ENCODE data around the gene TRIM2. TPM values are rescaled to one million over a fixed set of nuclear protein-coding genes. Genes with fewer than 3 reads are reported as not detected.
A peak's percentile ranks its signal among the peaks of the same experiment; 100 is the strongest.

TRIM2 gene
- total RNA-seq, 6 donors from 2014 or later: 17.6 to 45.1 (median 30.2) TPM

DNA sequence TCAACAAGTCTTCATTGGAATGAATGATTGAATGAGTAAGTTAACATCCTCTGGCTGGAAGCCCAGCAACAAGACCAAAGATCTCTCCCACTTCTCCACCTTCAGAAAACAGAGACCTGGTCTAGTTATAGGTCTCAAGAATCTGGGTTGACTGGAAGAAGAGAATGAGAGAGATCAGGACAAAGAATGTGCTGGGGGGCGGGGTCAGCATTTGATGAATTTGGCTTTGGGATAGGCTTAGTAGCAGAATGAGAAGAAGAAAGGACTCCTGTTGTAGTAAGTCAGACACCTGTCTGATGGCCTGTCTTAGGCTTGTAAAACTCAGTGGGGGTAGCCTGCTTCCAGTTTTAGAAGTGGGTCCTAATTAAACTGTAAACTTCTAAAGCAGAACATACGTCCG lies 51.0 kb downstream of the TRIM2 start:
- ATAC-seq (ENCODE audit: low FRiP score in 2 of 2): no peak
- H3K9me3 ChIP-seq: no peaks in the 10 kb centered on the region

DNA sequence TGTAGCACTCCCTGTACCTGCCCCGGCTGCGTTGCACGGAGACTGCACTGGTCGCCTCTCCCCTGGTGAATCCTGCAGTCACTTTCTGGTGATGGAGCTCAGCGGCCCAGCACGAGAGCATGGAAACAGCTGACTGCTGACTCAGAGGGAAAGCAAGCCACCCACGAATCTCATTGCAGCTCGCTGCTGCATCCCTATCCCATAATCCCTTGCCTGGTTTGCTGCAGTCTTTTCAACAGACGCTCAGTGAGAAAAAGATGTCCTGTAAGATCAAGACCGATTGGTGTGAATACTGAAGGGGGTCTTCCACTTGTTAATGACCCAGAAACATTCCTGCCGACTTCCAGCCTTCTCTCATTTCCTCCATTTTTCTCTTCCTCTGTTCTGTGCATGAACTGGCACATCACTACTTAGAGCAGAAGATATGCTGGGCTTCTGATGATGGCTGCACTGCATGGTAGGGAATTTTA lies 52.9 kb downstream of the TRIM2 start:
- Histone ChIP-seq H3K4me1 (no peaks in the 10 kb centered on the region), H3K9me3 (peaks cover 0 to 6% (median 0%) of the 10 kb centered on the region in 4 donors), H3K4me3 (no peak overlapping the region), H3K27ac (no peak overlapping the region), H3K36me3 (no peaks in the 10 kb centered on the region), H3K27me3 (no peaks in the 10 kb centered on the region)
- no peak for DNase-seq
- peak in 1 of 2 donors; percentile 63 for ATAC-seq (ENCODE audit: low FRiP score in 2 of 2)
- TF ChIP-seq POLR2AphosphoS5 (IDR thresholded peaks at IDR 0.05) (no peak), EP300 (IDR thresholded peaks at IDR 0.05) (no peak), POLR2A (IDR thresholded peaks at IDR 0.05) (no peak)
- TF ChIP-seq, protein P1, sequence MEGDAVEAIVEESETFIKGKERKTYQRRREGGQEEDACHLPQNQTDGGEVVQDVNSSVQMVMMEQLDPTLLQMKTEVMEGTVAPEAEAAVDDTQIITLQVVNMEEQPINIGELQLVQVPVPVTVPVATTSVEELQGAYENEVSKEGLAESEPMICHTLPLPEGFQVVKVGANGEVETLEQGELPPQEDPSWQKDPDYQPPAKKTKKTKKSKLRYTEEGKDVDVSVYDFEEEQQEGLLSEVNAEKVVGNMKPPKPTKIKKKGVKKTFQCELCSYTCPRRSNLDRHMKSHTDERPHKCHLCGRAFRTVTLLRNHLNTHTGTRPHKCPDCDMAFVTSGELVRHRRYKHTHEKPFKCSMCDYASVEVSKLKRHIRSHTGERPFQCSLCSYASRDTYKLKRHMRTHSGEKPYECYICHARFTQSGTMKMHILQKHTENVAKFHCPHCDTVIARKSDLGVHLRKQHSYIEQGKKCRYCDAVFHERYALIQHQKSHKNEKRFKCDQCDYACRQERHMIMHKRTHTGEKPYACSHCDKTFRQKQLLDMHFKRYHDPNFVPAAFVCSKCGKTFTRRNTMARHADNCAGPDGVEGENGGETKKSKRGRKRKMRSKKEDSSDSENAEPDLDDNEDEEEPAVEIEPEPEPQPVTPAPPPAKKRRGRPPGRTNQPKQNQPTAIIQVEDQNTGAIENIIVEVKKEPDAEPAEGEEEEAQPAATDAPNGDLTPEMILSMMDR (IDR thresholded peaks at IDR 0.05): no peak
- WGBS, 2 donors: 54 to 57% methylated on average over 11 of the region's 11 CpGs

More for the DNA sequence above, 51.0 kb downstream of the TRIM2 start:
- Histone ChIP-seq H3K27ac (no peak overlapping the region), H3K4me1 (no peaks in the 10 kb centered on the region), H3K27me3 (no peaks in the 10 kb centered on the region), H3K36me3 (no peaks in the 10 kb centered on the region), H3K4me3 (no peak overlapping the region)
- TF ChIP-seq, protein P1 (IDR thresholded peaks at IDR 0.05): no peak
- TF ChIP-seq POLR2A (IDR thresholded peaks at IDR 0.05) (no peak), EP300 (IDR thresholded peaks at IDR 0.05) (no peak)
- no peak for DNase-seq
- WGBS, 2 donors: 80 to 98% methylated on average over 3 of the region's 3 CpGs

DNA sequence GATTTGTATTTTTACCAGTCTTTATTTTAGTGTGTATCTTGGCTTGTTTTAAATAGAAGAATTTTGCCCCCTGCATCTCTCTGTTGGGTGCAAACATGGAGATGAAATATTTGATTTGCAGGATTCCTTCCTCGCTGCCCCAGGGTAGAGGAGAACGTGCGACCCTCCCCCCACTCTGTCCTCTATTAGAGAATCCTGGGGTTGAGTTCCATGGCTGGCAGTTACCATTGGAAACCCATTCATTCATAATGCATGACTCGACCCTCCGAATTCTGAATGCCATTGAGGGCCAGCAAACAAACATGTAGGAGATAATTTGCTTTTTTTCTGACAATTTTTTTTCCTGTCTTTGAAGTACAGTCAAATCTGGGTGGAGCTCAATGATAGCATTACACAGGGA lies 53.7 kb downstream of the TRIM2 start:
- Histone ChIP-seq H3K4me3 (no peak overlapping the region), H3K36me3 (no peaks in the 10 kb centered on the region), H3K27ac (no peak overlapping the region), H3K27me3 (no peaks in the 10 kb centered on the region), H3K9me3 (peaks cover 0 to 7% (median 0%) of the 10 kb centered on the region in 4 donors), H3K4me1 (no peaks in the 10 kb centered on the region)
- no peak for ATAC-seq (ENCODE audit: low FRiP score in 2 of 2)
- 74 to 80% methylated on average over 5 of the region's 5 CpGs for WGBS, 2 donors
- TF ChIP-seq EP300 (IDR thresholded peaks at IDR 0.05) (no peak), POLR2AphosphoS5 (IDR thresholded peaks at IDR 0.05) (no peak), POLR2A (IDR thresholded peaks at IDR 0.05) (no peak)
- TF ChIP-seq, protein P1 (IDR thresholded peaks at IDR 0.05): no peak
- DNase-seq: no peak

DNA sequence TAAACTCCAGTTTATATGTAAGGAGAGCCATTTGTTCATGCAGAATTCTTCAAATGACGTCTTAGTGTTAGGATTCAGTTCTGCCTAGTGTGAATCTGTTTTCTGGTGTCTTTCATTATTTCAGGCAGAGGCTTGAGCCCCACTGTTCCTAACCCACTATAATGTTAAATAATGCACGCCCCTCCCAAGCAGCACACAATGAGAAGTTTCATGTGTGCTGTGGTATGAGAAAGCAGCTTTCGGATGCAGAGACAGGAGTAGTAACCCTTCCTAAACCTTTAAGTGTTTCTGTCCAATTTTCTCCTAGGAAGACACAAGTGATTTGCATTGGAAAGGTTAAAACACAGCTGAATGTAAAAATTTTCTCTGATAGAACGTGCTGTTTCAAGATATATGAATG lies 54.5 kb downstream of the TRIM2 start:
- no peak overlapping the region for H3K4me3 ChIP-seq
- DNase-seq (no peak), ATAC-seq (ENCODE audit: low FRiP score in 2 of 2) (no peak)
- H3K36me3 ChIP-seq: no peaks in the 10 kb centered on the region
- no peaks in the 10 kb centered on the region for H3K4me1 ChIP-seq
- H3K27me3 ChIP-seq: no peaks in the 10 kb centered on the region
- no peak for TF ChIP-seq POLR2A (IDR thresholded peaks at IDR 0.05)
- TF ChIP-seq EP300 (IDR thresholded peaks at IDR 0.05): no peak
- TF ChIP-seq, protein P1 (IDR thresholded peaks at IDR 0.05): no peak
- TF ChIP-seq POLR2AphosphoS5 (IDR thresholded peaks at IDR 0.05): no peak
- peaks cover 0 to 7% (median 0%) of the 10 kb centered on the region in 4 donors for H3K9me3 ChIP-seq
- no peak overlapping the region for H3K27ac ChIP-seq
- WGBS, 2 donors: 76 to 77% methylated on average over 4 of the region's 4 CpGs

DNA sequence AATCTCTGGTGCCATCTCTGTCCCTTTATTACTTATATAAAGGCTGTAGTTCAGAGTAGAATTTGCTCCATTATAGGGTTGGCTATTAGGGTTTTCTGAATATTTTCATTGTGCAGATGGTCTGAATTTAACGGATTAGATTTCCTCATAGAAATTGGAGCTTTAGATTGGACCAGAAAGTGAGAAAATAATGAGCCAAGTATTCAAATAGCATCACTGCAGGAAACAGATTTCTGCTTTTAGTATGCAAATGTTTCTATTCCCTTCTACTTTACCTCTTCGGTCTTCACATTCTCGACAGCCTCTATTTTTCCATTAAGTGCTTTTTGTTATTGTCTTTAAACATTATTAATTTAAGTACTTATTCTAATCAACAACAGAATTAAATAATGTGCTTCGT lies 55.4 kb downstream of the TRIM2 start:
- Histone ChIP-seq H3K27me3 (no peaks in the 10 kb centered on the region), H3K4me1 (no peaks in the 10 kb centered on the region), H3K36me3 (no peaks in the 10 kb centered on the region), H3K9me3 (peaks cover 0 to 7% (median 0%) of the 10 kb centered on the region in 4 donors), H3K27ac (no peak overlapping the region), H3K4me3 (no peak overlapping the region)
- 65 to 73% methylated on average over 4 of the region's 4 CpGs for WGBS, 2 donors
- no peak for ATAC-seq (ENCODE audit: low FRiP score in 2 of 2)
- DNase-seq: no peak
- TF ChIP-seq, protein P1 (IDR thresholded peaks at IDR 0.05): no peak
- TF ChIP-seq EP300 (IDR thresholded peaks at IDR 0.05): no peak

Data from upper lobe of left lung (tissue), 6 donors.